CD4-positive, CD25-positive, alpha-beta regulatory T cell (primary cell): ENCODE data around the gene IQUB. TPM values are rescaled to one million over a fixed set of nuclear protein-coding genes. Genes with fewer than 3 reads are reported as not detected.
"Not testable (repeated sequence)": the region's sequence is repeated elsewhere in the genome, so short reads cannot be mapped to it uniquely, and the experiment has no call there.

Experiments used
- ATAC-seq, 2 donors: fragments of 150-1000 bp; cut with Tn5 transposase; one replicate each; pipeline ENCODE4 v1.10.0; 2021; ENCODE audit warnings: low read depth in 2 of 2, moderate number of reproducible peaks in 2 of 2, moderate library complexity in 1 of 2
- DNase-seq, 3 donors: peaks; one replicate each; pipeline versions ENCODE4 v3.0.0 to v3.0.0-alpha.2; 2012 to 2022; ENCODE audit warnings: mixed read lengths in 1 of 3
- H3K27ac ChIP-seq: one replicate; pipeline ENCODE4 v1.7.0; 2013; ENCODE audit warnings: mild to moderate bottlenecking, low read length; ENCODE audit not compliant: insufficient read depth, poor library complexity, severe bottlenecking
- H3K27me3 ChIP-seq: one replicate; pipeline ENCODE4 v1.7.0; 2013; ENCODE audit warnings: low read length; ENCODE audit not compliant: control insufficient read depth, insufficient read depth
- H3K36me3 ChIP-seq: one replicate; pipeline ENCODE4 v1.7.0; 2013; ENCODE audit warnings: mild to moderate bottlenecking, low read length, moderate library complexity; ENCODE audit not compliant: control insufficient read depth, insufficient read depth
- H3K4me1 ChIP-seq: 2 replicates; pipeline ENCODE4 v1.7.0; 2013; ENCODE audit warnings: mild to moderate bottlenecking, low read length; ENCODE audit not compliant: insufficient read depth, control insufficient read depth, poor library complexity, severe bottlenecking
- H3K4me3 ChIP-seq: one replicate; pipeline ENCODE4 v1.7.0; 2013; ENCODE audit warnings: low read depth, mild to moderate bottlenecking, low read length, moderate library complexity
- H3K9me3 ChIP-seq, 2 experiments: 1 replicate in 1 of 2; 2 replicates in 1 of 2; pipeline ENCODE4 v1.7.0; 2013; ENCODE audit warnings: low read length in 2 of 2, mild to moderate bottlenecking in 1 of 2, moderate library complexity in 1 of 2; ENCODE audit not compliant: control insufficient read depth in 2 of 2
- H3K27ac Mint-ChIP-seq, 3 donors: one replicate each; pipeline ENCODE4 v1.8.0; 2020 to 2022; ENCODE audit warnings: mild to moderate bottlenecking in 3 of 3, mixed read lengths in 3 of 3, moderate library complexity in 2 of 3
- H3K27me3 Mint-ChIP-seq: one replicate; pipeline ENCODE4 v1.8.0; 2022; ENCODE audit warnings: mild to moderate bottlenecking, mixed read lengths
- H3K36me3 Mint-ChIP-seq: one replicate; pipeline ENCODE4 v1.8.0; 2020; ENCODE audit warnings: mixed read lengths
- H3K4me1 Mint-ChIP-seq, 4 donors: one replicate each; pipeline ENCODE4 v1.8.0; 2020 to 2022; ENCODE audit warnings: mixed read lengths in 4 of 4, mild to moderate bottlenecking in 1 of 4
- H3K4me3 Mint-ChIP-seq, 4 donors: one replicate each; pipeline ENCODE4 v1.8.0; 2020 to 2022; ENCODE audit warnings: mild to moderate bottlenecking in 4 of 4, mixed read lengths in 4 of 4, moderate library complexity in 3 of 4
- H3K9me3 Mint-ChIP-seq, 7 donors: one replicate each; pipeline ENCODE4 v1.8.0; 2020 to 2022; ENCODE audit warnings: mixed read lengths in 7 of 7, mild to moderate bottlenecking in 3 of 7, moderate library complexity in 2 of 7
- polyA plus RNA-seq, 4 donors: library from polyadenylated mRNA; unstranded; fragments of 300-500 nt; fragmentation: Illumina TruSeq; gene quantifications; one replicate each; pipeline ENCODE4 v1.2.3, GENCODE V29; 2021
- total RNA-seq: library from RNA; stranded (reverse); gene quantifications from one replicate; pipeline ENCODE4 v1.2.3, GENCODE V29; 2022

The IQUB gene
- total and polyA plus RNA-seq, 5 donors from 2014 or later: 0.15 TPM; not detected in 4

DNA sequence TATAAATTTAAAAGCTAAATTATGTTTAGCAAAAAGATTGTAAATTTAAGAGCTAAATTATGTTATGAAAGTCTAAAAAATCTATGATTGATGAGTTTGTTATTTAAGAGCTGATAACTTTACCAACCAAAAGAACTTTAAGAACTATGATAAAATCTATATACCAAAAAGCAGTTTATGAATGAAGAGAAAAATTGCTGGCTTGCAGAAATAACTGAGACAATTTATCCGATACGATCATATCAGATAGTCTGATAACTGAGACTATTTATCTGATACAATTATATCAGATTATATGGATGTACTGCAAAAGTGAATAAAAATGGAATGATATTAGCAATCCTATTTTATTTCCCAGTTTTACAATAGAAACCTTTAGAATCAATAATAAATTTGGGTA lies 50.2 kb downstream of the IQUB start:
- Histone ChIP-seq H3K4me3 (no peak overlapping the region), H3K4me1 (no peaks in the 10 kb centered on the region), H3K9me3 (no peaks in the 10 kb centered on the region), H3K36me3 (no peaks in the 10 kb centered on the region), H3K27ac (no peak overlapping the region), H3K27me3 (no peaks in the 10 kb centered on the region)
- H3K9me3 Mint-ChIP-seq: no peaks in the 10 kb centered on the region
- H3K4me3 Mint-ChIP-seq: no peak overlapping the region
- H3K4me1 Mint-ChIP-seq: no peaks in the 10 kb centered on the region
- H3K27me3 Mint-ChIP-seq: peaks cover 15% of the 10 kb centered on the region
- no peak overlapping the region for H3K27ac Mint-ChIP-seq
- DNase-seq (no peak), ATAC-seq (no peak)
- H3K36me3 Mint-ChIP-seq: no peaks in the 10 kb centered on the region

DNA sequence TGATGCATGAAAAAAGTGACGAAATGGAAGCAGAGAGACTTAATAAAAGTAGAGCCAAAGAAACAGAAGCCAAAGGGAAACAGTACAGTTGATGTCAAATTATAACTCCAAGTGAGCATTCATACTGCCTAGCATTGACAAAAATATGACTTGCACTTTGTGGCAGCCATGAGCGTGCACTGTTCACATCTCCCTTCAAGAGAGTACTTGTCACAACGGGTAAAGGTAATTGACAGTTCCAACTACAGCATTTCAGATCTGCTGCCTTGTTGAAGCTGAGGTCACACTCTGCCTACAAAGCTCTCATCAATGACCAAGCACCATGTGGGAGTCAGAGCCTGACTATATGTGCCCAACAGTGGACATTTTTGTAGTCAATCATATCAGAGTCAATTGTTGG lies 54.3 kb downstream of the IQUB start:
- no peaks in the 10 kb centered on the region for H3K36me3 Mint-ChIP-seq
- no peaks in the 10 kb centered on the region for H3K27me3 Mint-ChIP-seq
- no peak for ATAC-seq
- no peaks in the 10 kb centered on the region for H3K9me3 ChIP-seq
- H3K4me3 ChIP-seq: no peak overlapping the region
- peaks cover 0 to 8% (median 0%) of the 10 kb centered on the region in 7 donors for H3K9me3 Mint-ChIP-seq
- H3K4me1 ChIP-seq: no peaks in the 10 kb centered on the region
- H3K27ac ChIP-seq: no peak overlapping the region
- no peaks in the 10 kb centered on the region for H3K36me3 ChIP-seq
- H3K4me1 Mint-ChIP-seq: no peaks in the 10 kb centered on the region
- H3K27ac Mint-ChIP-seq: no peak overlapping the region
- DNase-seq: no peak
- H3K27me3 ChIP-seq: no peaks in the 10 kb centered on the region
- H3K4me3 Mint-ChIP-seq: no peak overlapping the region

DNA sequence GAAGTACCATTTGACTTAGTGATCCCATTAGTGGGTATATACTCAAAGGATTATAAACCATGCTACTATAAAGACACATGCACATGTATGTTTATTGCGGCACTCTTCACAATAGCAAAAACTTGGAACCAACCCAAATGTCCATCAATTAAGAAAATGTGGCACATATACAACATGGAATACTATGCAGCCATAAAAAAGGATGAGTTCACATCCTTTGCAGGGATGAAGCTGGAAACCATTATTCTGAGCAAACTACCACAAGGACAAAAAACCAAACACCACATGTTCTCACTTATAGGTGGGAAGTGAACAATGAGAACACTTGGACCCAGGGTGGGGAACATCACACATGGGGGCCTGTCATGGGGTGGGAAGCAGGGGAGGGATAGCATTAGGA lies 56.3 kb downstream of the IQUB start:
- not testable (repeated sequence) for H3K36me3 ChIP-seq, H3K4me3 ChIP-seq, H3K4me1 ChIP-seq, H3K4me3 Mint-ChIP-seq, H3K4me1 Mint-ChIP-seq, H3K27me3 Mint-ChIP-seq, H3K27me3 ChIP-seq, H3K9me3 Mint-ChIP-seq, DNase-seq, H3K27ac ChIP-seq, H3K36me3 Mint-ChIP-seq, H3K27ac Mint-ChIP-seq, ATAC-seq, H3K9me3 ChIP-seq

DNA sequence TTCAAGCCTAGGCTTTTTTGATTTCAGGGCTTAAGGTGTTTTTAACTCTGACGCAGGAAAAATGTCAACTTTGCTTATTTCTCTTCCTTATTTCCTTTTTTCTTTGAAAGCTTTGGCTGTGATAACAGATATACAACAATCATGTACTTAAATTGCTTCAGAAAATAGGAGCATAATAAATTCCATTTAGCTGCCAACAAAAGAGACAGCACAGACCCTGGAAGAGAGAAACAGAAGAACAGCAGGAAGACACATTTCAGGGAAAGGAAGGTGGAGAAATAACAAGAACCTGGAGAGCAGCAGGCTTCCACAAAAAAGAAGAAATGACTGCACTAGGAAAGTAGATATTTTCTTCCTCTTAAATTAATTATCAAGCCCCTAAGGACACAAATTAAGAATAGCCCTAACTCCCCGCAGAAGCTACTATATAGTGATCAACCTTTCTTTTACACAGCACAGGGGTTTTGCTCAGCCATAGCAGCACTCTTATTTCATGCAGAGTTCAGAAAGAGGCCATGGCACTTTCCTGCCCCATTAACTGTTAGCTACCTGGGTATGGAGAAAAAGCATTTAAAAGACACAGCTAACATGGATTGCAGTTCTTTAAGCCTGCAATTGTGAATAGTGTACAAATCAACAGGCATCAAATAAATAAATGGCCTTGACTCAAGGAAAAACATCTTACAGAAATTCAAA lies 61.5 kb downstream of the IQUB start:
- no peak overlapping the region for H3K27ac Mint-ChIP-seq
- no peak overlapping the region for H3K4me3 ChIP-seq
- no peak overlapping the region for H3K27ac ChIP-seq
- H3K4me1 Mint-ChIP-seq: peaks cover 0 to 6% (median 0%) of the 10 kb centered on the region in 4 donors
- H3K36me3 Mint-ChIP-seq: no peaks in the 10 kb centered on the region
- H3K4me1 ChIP-seq: no peaks in the 10 kb centered on the region
- no peaks in the 10 kb centered on the region for H3K9me3 ChIP-seq
- H3K4me3 Mint-ChIP-seq: no peak overlapping the region
- H3K36me3 ChIP-seq: no peaks in the 10 kb centered on the region
- ATAC-seq (no peak), DNase-seq (no peak)
- H3K9me3 Mint-ChIP-seq: peaks cover 0 to 9% (median 2%) of the 10 kb centered on the region in 7 donors
- no peaks in the 10 kb centered on the region for H3K27me3 ChIP-seq
- peaks cover 5% of the 10 kb centered on the region for H3K27me3 Mint-ChIP-seq

DNA sequence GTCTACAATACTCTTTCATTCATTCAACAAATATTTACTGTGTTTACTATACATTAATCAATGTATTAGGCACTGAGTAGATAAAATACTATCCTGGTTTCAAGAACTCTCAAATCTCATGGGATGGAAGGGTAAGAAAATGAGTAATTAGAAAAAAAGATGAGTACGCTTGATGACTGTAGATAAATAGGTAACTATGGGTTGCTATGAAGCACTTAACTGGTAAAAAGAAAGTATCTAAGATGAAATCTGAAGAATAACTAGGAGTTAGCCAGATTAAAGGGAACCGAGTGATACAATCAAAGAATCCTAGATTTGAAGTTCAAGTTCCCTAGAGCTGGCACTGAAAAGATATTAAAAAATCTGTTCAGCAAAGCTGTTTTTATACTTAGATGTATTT lies 62.1 kb downstream of the IQUB start:
- H3K27ac Mint-ChIP-seq: no peak overlapping the region
- no peaks in the 10 kb centered on the region for H3K36me3 ChIP-seq
- peaks cover 0 to 9% (median 0%) of the 10 kb centered on the region in 7 donors for H3K9me3 Mint-ChIP-seq
- H3K27me3 ChIP-seq: no peaks in the 10 kb centered on the region
- no peaks in the 10 kb centered on the region for H3K9me3 ChIP-seq
- H3K27ac ChIP-seq: no peak overlapping the region
- H3K4me1 Mint-ChIP-seq: peaks cover 0 to 6% (median 0%) of the 10 kb centered on the region in 4 donors
- no peaks in the 10 kb centered on the region for H3K36me3 Mint-ChIP-seq
- H3K4me3 Mint-ChIP-seq: no peak overlapping the region
- ATAC-seq (no peak), DNase-seq (no peak)
- H3K4me1 ChIP-seq: no peaks in the 10 kb centered on the region
- no peak overlapping the region for H3K4me3 ChIP-seq
- peaks cover 5% of the 10 kb centered on the region for H3K27me3 Mint-ChIP-seq

DNA sequence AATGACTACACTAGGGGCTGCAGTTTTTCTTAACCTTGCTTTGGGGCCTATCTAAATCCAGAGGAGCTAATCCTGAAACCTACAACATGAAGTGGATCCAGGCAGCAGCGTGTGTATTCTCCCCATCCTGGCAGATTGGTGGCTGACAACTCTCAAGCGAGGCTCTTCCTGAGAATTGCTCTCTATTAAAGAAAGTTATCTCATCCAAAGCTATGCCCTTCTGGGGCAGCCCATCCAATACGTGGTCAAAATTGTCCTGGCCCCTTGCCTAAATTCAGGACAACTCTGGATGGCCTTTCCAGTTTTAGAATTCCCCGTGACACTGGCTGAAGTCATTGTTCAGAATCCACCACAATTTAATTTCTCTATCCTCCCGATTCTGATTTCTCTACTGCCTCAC lies 66.1 kb downstream of the IQUB start:
- Mint-ChIP-seq H3K36me3 (no peaks in the 10 kb centered on the region), H3K4me3 (no peak overlapping the region), H3K27me3 (peaks cover 9% of the 10 kb centered on the region), H3K9me3 (peaks cover 0 to 2% (median 0%) of the 10 kb centered on the region in 7 donors), H3K27ac (peak overlapping the region in 1 of 3 donors; percentile 34), H3K4me1 (peaks cover 0 to 6% (median 0%) of the 10 kb centered on the region in 4 donors)
- ATAC-seq: no peak
- H3K36me3 ChIP-seq: no peaks in the 10 kb centered on the region
- no peaks in the 10 kb centered on the region for H3K27me3 ChIP-seq
- H3K9me3 ChIP-seq: no peaks in the 10 kb centered on the region
- no peaks in the 10 kb centered on the region for H3K4me1 ChIP-seq
- H3K27ac ChIP-seq: no peak overlapping the region
- no peak for DNase-seq
- H3K4me3 ChIP-seq: no peak overlapping the region

DNA sequence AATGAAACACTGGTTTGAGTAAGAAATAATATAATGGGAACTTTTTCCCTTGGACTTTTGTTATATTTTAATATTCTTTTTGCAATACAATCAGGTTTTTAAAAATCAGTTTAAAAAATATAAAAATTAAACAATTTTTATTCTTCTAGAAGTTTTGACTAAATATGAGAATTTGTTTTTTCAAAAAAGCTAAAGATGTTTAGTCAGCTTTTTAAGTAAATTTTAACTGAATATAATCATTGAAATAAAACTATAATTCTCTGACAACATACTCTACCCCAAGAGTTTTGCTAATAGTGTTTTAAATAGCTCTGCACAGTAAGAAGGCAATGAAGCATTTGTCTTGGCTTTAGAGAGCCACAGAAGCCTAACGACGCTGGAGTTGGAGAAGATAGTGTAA lies 70.5 kb downstream of the IQUB start:
- Histone ChIP-seq H3K4me1 (no peaks in the 10 kb centered on the region), H3K36me3 (no peaks in the 10 kb centered on the region), H3K27ac (no peak overlapping the region), H3K9me3 (no peaks in the 10 kb centered on the region), H3K27me3 (no peaks in the 10 kb centered on the region), H3K4me3 (no peak overlapping the region)
- Mint-ChIP-seq H3K27ac (no peak overlapping the region), H3K4me3 (no peak overlapping the region), H3K4me1 (no peaks in the 10 kb centered on the region), H3K27me3 (peaks cover 4% of the 10 kb centered on the region), H3K36me3 (no peaks in the 10 kb centered on the region), H3K9me3 (no peaks in the 10 kb centered on the region)
- DNase-seq: no peak
- ATAC-seq: no peak

DNA sequence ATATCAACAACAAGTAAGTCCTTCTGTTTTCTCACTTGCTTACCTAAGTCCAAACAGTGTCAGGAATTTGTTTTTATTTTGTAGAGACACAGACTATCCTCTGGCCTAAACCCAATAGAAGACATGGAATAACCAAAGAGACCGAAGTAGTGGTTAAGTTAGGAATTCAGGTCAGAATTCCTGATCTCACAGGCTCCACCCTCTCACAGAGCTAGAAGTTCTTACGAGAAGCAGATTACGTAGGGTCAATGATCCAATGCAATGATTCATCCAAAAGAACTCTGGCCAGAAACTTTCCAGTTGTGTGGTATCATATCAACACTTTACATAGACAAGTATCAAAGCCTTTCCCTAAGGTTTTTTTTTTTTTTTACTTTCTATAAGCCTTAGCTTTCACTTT lies 73.8 kb downstream of the IQUB start:
- no peaks in the 10 kb centered on the region for H3K36me3 Mint-ChIP-seq
- H3K9me3 ChIP-seq: no peaks in the 10 kb centered on the region
- no peak overlapping the region for H3K27ac Mint-ChIP-seq
- H3K4me3 ChIP-seq: no peak overlapping the region
- no peaks in the 10 kb centered on the region for H3K4me1 ChIP-seq
- no peaks in the 10 kb centered on the region for H3K36me3 ChIP-seq
- no peak overlapping the region for H3K27ac ChIP-seq
- no peaks in the 10 kb centered on the region for H3K9me3 Mint-ChIP-seq
- H3K27me3 Mint-ChIP-seq: no peaks in the 10 kb centered on the region
- no peaks in the 10 kb centered on the region for H3K4me1 Mint-ChIP-seq
- H3K4me3 Mint-ChIP-seq: no peak overlapping the region
- H3K27me3 ChIP-seq: no peaks in the 10 kb centered on the region
- DNase-seq (no peak), ATAC-seq (no peak)
